GM12872 (cell line): Measurements from ENCODE around the gene RIPK1.

Experiments
- CTCF ChIP-seq: IDR thresholded peaks from 3 replicates; pipeline ENCODE4 v1.5.1; 2011; ENCODE audit warnings: low read depth, mild to moderate bottlenecking, low read length, moderate library complexity; ENCODE audit not compliant: insufficient read depth

The RIPK1 gene

GRCh38 chr6:3041147-3041546, 27.1 kb upstream of the RIPK1 start:
- TF ChIP-seq CTCF = no peak

GRCh38 chr6:3041606-3042005, 26.7 kb upstream of the RIPK1 start:
- no peak for TF ChIP-seq CTCF

GRCh38 chr6:3045369-3045768, 22.9 kb upstream of the RIPK1 start:
- no peak for TF ChIP-seq CTCF

- TF ChIP-seq CTCF = no peak
These were observed 22.5 kb upstream of the RIPK1 start for GRCh38 chr6:3045777-3046176.

DNA sequence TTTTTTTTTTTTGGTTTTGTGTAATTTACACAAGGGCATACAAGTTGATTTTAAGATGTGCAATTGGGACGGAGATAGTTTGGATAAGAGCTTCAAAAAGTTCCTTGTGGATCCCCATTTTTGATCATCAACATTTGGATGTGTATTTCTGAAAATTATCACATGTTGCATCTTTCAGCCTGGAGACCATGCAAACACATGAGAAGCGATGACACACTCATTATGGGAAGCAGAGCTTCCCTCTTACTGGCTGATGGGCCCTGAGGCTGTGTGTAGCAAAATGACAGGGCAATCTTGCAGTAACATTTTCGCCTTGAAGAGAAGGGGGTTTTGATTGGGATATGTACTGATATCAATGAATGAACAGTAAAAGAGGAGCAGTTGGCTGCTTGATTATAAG, 22.0 kb upstream of the RIPK1 start:
- TF ChIP-seq CTCF = no peak

GRCh38 chr6:3052481-3053230, 15.6 kb upstream of the RIPK1 start:
- no peak for TF ChIP-seq CTCF

- no peak for TF ChIP-seq CTCF
These were observed 15.1 kb upstream of the RIPK1 start for GRCh38 chr6:3053231-3053508.
